OCI-LY7 (cell line): ENCODE data around the gene MROH2A. TPM values are rescaled to one million over a fixed set of nuclear protein-coding genes. Genes with fewer than 3 reads are reported as not detected.

Experiments
- BruUV-seq: library from RNA; stranded (reverse); fragments of 400-500 nt; replicated peaks from 2 replicates; lab custom pipeline; 2021; lab: Mats Ljungman, UMichigan
- CTCF ChIA-PET: fragments of 300-600 bp; sonication (Branson Sonifier 250); formaldehyde crosslinking; loops from one replicate; lab custom pipeline; 2022; ENCODE audit warnings: antibody characterized with exemption; ENCODE audit not compliant: unreplicated experiment; lab: Charles Lee
- POLR2A ChIA-PET: fragments of 300-600 bp; sonication (Branson Sonifier 250); formaldehyde crosslinking; loops from one replicate; lab custom pipeline; 2022; ENCODE audit warnings: antibody characterized with exemption; lab: Charles Lee
- DNase-seq: peaks from one replicate; pipeline ENCODE4 v3.0.0-alpha.2; 2015; ENCODE audit warnings: low spot score
- H2AFZ ChIP-seq: fragments of 200-600 bp; sonication (generic), shearing (Covaris generic); 2 replicates; pipeline ENCODE4 v1.6.1; 2014; ENCODE audit warnings: mild to moderate bottlenecking, antibody characterized with exemption, low read length, moderate library complexity
- H3K27ac ChIP-seq: fragments of 200-600 bp; sonication (generic); 2 replicates; pipeline ENCODE4 v1.5.1; 2014; ENCODE audit warnings: mixed run types, low read depth, mild to moderate bottlenecking, moderate library complexity, low read length, inconsistent platforms; ENCODE audit not compliant: poor library complexity, severe bottlenecking
- H3K36me3 ChIP-seq: fragments of 200-600 bp; sonication (generic); 2 replicates; pipeline ENCODE4 v1.6.1; 2014; ENCODE audit warnings: mild to moderate bottlenecking, antibody characterized with exemption, low read length, moderate library complexity, mixed read lengths; ENCODE audit not compliant: insufficient read depth
- H3K4me1 ChIP-seq: fragments of 200-600 bp; sonication (generic); 2 replicates; pipeline ENCODE4 v1.5.1; 2014; ENCODE audit warnings: mild to moderate bottlenecking, low read length; ENCODE audit not compliant: insufficient read depth, poor library complexity, severe bottlenecking
- H3K4me2 ChIP-seq: fragments of 200-600 bp; sonication (generic); 2 replicates; pipeline ENCODE4 v1.6.1; 2014; ENCODE audit warnings: mild to moderate bottlenecking, low read length
- H3K4me3 ChIP-seq: fragments of 200-600 bp; sonication (generic); 2 replicates; pipeline ENCODE4 v1.5.1; 2014; ENCODE audit warnings: mild to moderate bottlenecking, low read depth, low read length; ENCODE audit not compliant: poor library complexity, severe bottlenecking
- H3K79me2 ChIP-seq: fragments of 200-600 bp; sonication (generic); 2 replicates; pipeline ENCODE4 v1.6.1; 2016; ENCODE audit warnings: low read depth, mild to moderate bottlenecking, low read length, moderate library complexity, mixed read lengths; ENCODE audit not compliant: insufficient read depth
- H3K9me2 ChIP-seq: fragments of 200-600 bp; sonication (generic); 2 replicates; pipeline ENCODE4 v1.6.1; 2016; ENCODE audit warnings: mild to moderate bottlenecking, low read length, mixed read lengths; ENCODE audit not compliant: insufficient read depth
- H3K9me3 ChIP-seq: fragments of 200-600 bp; sonication (generic); 2 replicates; pipeline ENCODE4 v1.6.1; 2014; ENCODE audit warnings: mild to moderate bottlenecking, mixed run types, low read length, mixed read lengths
- H4K20me1 ChIP-seq: fragments of 200-600 bp; sonication (generic); 2 replicates; pipeline ENCODE4 v1.6.1; 2014; ENCODE audit warnings: mild to moderate bottlenecking, antibody characterized with exemption, low read length, moderate library complexity, mixed read lengths; ENCODE audit not compliant: insufficient read depth
- EZH2phosphoT487 ChIP-seq: fragments of 200-600 bp; sonication (generic); IDR thresholded peaks from 2 replicates; pipeline ENCODE4 v1.6.1; 2018; ENCODE audit warnings: low read depth, borderline replicate concordance, mild to moderate bottlenecking, mixed run types, antibody characterized with exemption, low read length, moderate library complexity, mixed read lengths
- intact Hi-C: fragments of 100-400 bp; cut with micrococcal nuclease; formaldehyde crosslinking; loops from one replicate; pipeline ENCODE4 v1.10.0; 2022; ENCODE audit not compliant: unreplicated experiment
- total RNA-seq, 2 experiments: library from RNA; depleted of rRNA in 1 of 2; stranded (reverse); fragments of >200 nt in 1 of 2; shearing (Covaris generic) in 1 of 2; gene quantifications; 2 replicates each; pipeline ENCODE4 v1.2.3, GENCODE V29; 2014 to 2022
- TF ChIP-seq, protein P1 (sequence below): fragments of 200-600 bp; sonication (generic); conservative IDR thresholded peaks from 2 replicates; pipeline ENCODE4 v1.5.1; 2014; ENCODE audit warnings: mild to moderate bottlenecking, antibody characterized with exemption, low read length, moderate library complexity, mixed read lengths

The MROH2A gene
- total RNA-seq, 2 experiments from 2014 or later = not detected

GRCh38 chr2:233844064-233844807, 66.1 kb downstream of the MROH2A start:
- Histone ChIP-seq H3K9me2 (no peaks in the 10 kb centered on the region), H3K9me3 (no peaks in the 10 kb centered on the region), H3K36me3 (peaks cover 100% of the 10 kb centered on the region), H3K4me1 (no peaks in the 10 kb centered on the region), H3K4me3 (no peak overlapping the region), H3K4me2 (no peak overlapping the region), H3K79me2 (peaks cover 55% of the 10 kb centered on the region), H2AFZ (no peak overlapping the region), H3K27ac (no peak overlapping the region), H4K20me1 (peaks cover 11% of the 10 kb centered on the region)
- DNase-seq = no peak
- TF ChIP-seq EZH2phosphoT487 = no peak
- TF ChIP-seq, protein P1, sequence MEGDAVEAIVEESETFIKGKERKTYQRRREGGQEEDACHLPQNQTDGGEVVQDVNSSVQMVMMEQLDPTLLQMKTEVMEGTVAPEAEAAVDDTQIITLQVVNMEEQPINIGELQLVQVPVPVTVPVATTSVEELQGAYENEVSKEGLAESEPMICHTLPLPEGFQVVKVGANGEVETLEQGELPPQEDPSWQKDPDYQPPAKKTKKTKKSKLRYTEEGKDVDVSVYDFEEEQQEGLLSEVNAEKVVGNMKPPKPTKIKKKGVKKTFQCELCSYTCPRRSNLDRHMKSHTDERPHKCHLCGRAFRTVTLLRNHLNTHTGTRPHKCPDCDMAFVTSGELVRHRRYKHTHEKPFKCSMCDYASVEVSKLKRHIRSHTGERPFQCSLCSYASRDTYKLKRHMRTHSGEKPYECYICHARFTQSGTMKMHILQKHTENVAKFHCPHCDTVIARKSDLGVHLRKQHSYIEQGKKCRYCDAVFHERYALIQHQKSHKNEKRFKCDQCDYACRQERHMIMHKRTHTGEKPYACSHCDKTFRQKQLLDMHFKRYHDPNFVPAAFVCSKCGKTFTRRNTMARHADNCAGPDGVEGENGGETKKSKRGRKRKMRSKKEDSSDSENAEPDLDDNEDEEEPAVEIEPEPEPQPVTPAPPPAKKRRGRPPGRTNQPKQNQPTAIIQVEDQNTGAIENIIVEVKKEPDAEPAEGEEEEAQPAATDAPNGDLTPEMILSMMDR = no peak
- ChIA-PET CTCF (no interaction called here), POLR2A (interaction anchor here (1.2 kb wide), 1 partner anchor 17 kb away, joined by 4 read pairs; no protein-coding TSS in a partner anchor)
- BruUV-seq = no TSS peak
- intact Hi-C loops = no loop called here

- peaks cover 52% of the 10 kb centered on the region for H3K79me2 ChIP-seq
- H3K36me3 ChIP-seq = peaks cover 100% of the 10 kb centered on the region
- ChIA-PET POLR2A (interaction anchor here (1.2 kb wide), 1 partner anchor 16 kb away, joined by 4 read pairs; no protein-coding TSS in a partner anchor), CTCF (no interaction called here)
- H4K20me1 ChIP-seq = peaks cover 9% of the 10 kb centered on the region
- BruUV-seq = no TSS peak
- H2AFZ ChIP-seq = no peak overlapping the region
- no peak overlapping the region for H3K27ac ChIP-seq
- no peak overlapping the region for H3K4me2 ChIP-seq
- H3K4me1 ChIP-seq = no peaks in the 10 kb centered on the region
- H3K9me2 ChIP-seq = no peaks in the 10 kb centered on the region
- no peaks in the 10 kb centered on the region for H3K9me3 ChIP-seq
- H3K4me3 ChIP-seq = no peak overlapping the region
- DNase-seq = no peak
- no peak for TF ChIP-seq EZH2phosphoT487
- TF ChIP-seq, protein P1 = no peak
- intact Hi-C loops = no loop called here
Observed at GRCh38 chr2:233844836-233845235, 66.7 kb downstream of the MROH2A start.

DNA sequence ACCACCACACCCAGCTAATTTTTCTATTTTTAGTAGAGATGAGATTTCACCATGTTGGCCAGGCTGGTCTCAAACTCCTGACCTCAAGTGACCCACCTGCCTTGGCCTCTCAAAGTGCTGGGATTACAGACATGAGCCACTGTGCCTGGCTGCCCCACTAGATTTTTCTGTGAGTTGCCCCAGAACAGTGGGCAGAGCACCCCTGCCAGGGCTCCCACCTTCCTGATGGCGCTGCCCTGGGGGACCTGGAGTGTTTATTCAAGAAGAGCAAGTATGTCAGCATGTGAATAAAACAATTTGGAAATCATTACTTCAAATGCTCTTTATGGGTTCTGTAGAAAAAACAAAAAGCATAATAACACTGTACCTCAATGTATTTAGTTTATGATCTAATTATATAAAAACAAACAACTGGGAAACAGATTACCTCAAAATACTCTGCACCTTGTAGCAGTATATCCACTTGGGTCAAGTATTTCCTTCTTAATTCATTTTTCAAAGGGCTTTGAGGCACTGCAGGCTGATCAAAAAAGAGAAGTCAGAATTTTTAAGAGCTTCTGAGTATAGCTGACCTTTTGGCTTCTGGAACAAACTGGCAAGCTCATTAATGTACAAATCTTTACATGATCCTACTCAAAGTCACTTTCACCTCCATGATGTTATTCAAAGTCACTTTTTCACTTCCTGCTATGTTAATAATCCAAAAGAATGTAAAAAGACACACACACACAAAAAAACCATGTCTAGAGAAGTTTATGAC, 67.4 kb downstream of the MROH2A start:
- no peaks in the 10 kb centered on the region for H3K4me1 ChIP-seq
- DNase-seq = no peak
- no peaks in the 10 kb centered on the region for H3K9me3 ChIP-seq
- CTCF ChIA-PET = no interaction called here
- H3K79me2 ChIP-seq = peaks cover 52% of the 10 kb centered on the region
- no peak overlapping the region for H3K4me3 ChIP-seq
- no TSS peak for BruUV-seq
- no peak overlapping the region for H3K27ac ChIP-seq
- peaks cover 100% of the 10 kb centered on the region for H3K36me3 ChIP-seq
- POLR2A ChIA-PET = interaction anchor here (0.7 kb wide), 1 partner anchor 186 kb away, joined by 4 read pairs; no protein-coding TSS in a partner anchor
- TF ChIP-seq, protein P1 = no peak
- no peak for TF ChIP-seq EZH2phosphoT487
- no peak overlapping the region for H3K4me2 ChIP-seq
- no peaks in the 10 kb centered on the region for H3K9me2 ChIP-seq
- no peak overlapping the region for H2AFZ ChIP-seq
- intact Hi-C loops = no loop called here
- H4K20me1 ChIP-seq = peaks cover 9% of the 10 kb centered on the region
